Neural crest cell (in vitro differentiated cells): ENCODE data around the gene CRACDL. TPM values are rescaled to one million over a fixed set of nuclear protein-coding genes. Genes with fewer than 3 reads are reported as not detected.

Experiments used
- DNase-seq: peaks from one replicate; pipeline ENCODE4 v3.0.0; 2021; ENCODE audit warnings: low read depth, mixed read lengths, low spot score
- H3K27ac Mint-ChIP-seq: one replicate; pipeline ENCODE4 v1.8.0; 2021; ENCODE audit warnings: mild to moderate bottlenecking, mixed read lengths; ENCODE audit not compliant: unreplicated experiment
- H3K27me3 Mint-ChIP-seq: 2 replicates; pipeline ENCODE4 v1.8.0; 2021; ENCODE audit warnings: low read depth, mild to moderate bottlenecking, mixed read lengths
- H3K36me3 Mint-ChIP-seq: 2 replicates; pipeline ENCODE4 v1.8.0; 2021; ENCODE audit warnings: low read depth, mild to moderate bottlenecking, mixed read lengths
- H3K4me1 Mint-ChIP-seq: 2 replicates; pipeline ENCODE4 v1.8.0; 2021; ENCODE audit warnings: mixed read lengths
- H3K4me3 Mint-ChIP-seq: one replicate; pipeline ENCODE4 v1.8.0; 2021; ENCODE audit warnings: mild to moderate bottlenecking, mixed read lengths
- H3K9me3 Mint-ChIP-seq: 2 replicates; pipeline ENCODE4 v1.8.0; 2021; ENCODE audit warnings: mixed read lengths
- CTCF ChIP-seq: fragments of 200-600 bp; sonication (generic); conservative IDR thresholded peaks from 2 replicates; pipeline ENCODE4 v1.5.0; 2021; ENCODE audit warnings: antibody characterized with exemption, mild to moderate bottlenecking
- long read RNA-seq: library from polyadenylated mRNA; unstranded; transcript quantifications from one replicate; pipeline ENCODE4 v2.0.0, GENCODE V29; 2020
- total RNA-seq: library from RNA; stranded (reverse); gene quantifications from 2 replicates; pipeline ENCODE4 v1.2.1, GENCODE V29; 2021

CRACDL gene
- 0.37 and 0.48 TPM in 2 replicates for total RNA-seq
- long read RNA-seq: 0 reads

GRCh38 chr2:98935777-98936352 is at the start of gene CRACDL:
Gene CRACDL, minus strand, starts transcription at chr2:98936225. Its CDS starts 89,425 bp downstream, at chr2:98846800.
- Mint-ChIP-seq H3K27ac (no peak within 1 kb of the TSS), H3K4me3 (peak within 1 kb of the TSS; percentile 63), H3K4me1 (peaks cover 5% of the 10 kb centered on the region), H3K27me3 (peaks cover 81% of the 10 kb centered on the region), H3K36me3 (no peaks in the 10 kb centered on the region), H3K9me3 (no peaks in the 10 kb centered on the region)
- no peak for TF ChIP-seq CTCF
- DNase-seq: no peak

GRCh38 chr2:98975611-98976010 is 39.6 kb upstream of the CRACDL start:
- TF ChIP-seq CTCF: no peak
- Mint-ChIP-seq H3K36me3 (peaks cover 7% of the 10 kb centered on the region), H3K9me3 (peaks cover 19% of the 10 kb centered on the region), H3K27me3 (peaks cover 4% of the 10 kb centered on the region), H3K4me3 (no peak overlapping the region), H3K4me1 (no peaks in the 10 kb centered on the region), H3K27ac (no peak overlapping the region)
- DNase-seq: no peak

- H3K36me3 Mint-ChIP-seq: peaks cover 12% of the 10 kb centered on the region
- H3K27me3 Mint-ChIP-seq: peaks cover 8% of the 10 kb centered on the region
- TF ChIP-seq CTCF: no peak
- H3K4me3 Mint-ChIP-seq: no peak overlapping the region
- H3K27ac Mint-ChIP-seq: no peak overlapping the region
- DNase-seq: no peak
- H3K9me3 Mint-ChIP-seq: peaks cover 31% of the 10 kb centered on the region
- H3K4me1 Mint-ChIP-seq: no peaks in the 10 kb centered on the region
Observed at GRCh38 chr2:98972582-98973167, 36.6 kb upstream of the CRACDL start.

- Mint-ChIP-seq H3K27me3 (peaks cover 41% of the 10 kb centered on the region), H3K4me3 (no peak overlapping the region)
- no peak for TF ChIP-seq CTCF
Observed at GRCh38 chr2:98959810-98960507, 23.9 kb upstream of the CRACDL start.

GRCh38 chr2:98952966-98953365 is 16.9 kb upstream of the CRACDL start:
- no peak overlapping the region for H3K4me3 Mint-ChIP-seq
- no peaks in the 10 kb centered on the region for H3K4me1 Mint-ChIP-seq
- no peak for DNase-seq
- H3K27me3 Mint-ChIP-seq: peaks cover 45% of the 10 kb centered on the region
- TF ChIP-seq CTCF: no peak
- no peaks in the 10 kb centered on the region for H3K9me3 Mint-ChIP-seq
- H3K36me3 Mint-ChIP-seq: no peaks in the 10 kb centered on the region
- H3K27ac Mint-ChIP-seq: no peak overlapping the region

More at GRCh38 chr2:98959810-98960507, 23.9 kb upstream of the CRACDL start:
- H3K36me3 Mint-ChIP-seq: no peaks in the 10 kb centered on the region
- H3K9me3 Mint-ChIP-seq: peaks cover 7% of the 10 kb centered on the region
- no peak overlapping the region for H3K27ac Mint-ChIP-seq
- DNase-seq: no peak
- H3K4me1 Mint-ChIP-seq: no peaks in the 10 kb centered on the region
